GM12874 (cell line): ENCODE measurements around the gene SMYD3.

Experiments used
- CTCF ChIP-seq: IDR thresholded peaks from 2 replicates; pipeline ENCODE4 v1.5.1; 2011; ENCODE audit warnings: low read depth, mild to moderate bottlenecking, control low read depth, low read length, moderate library complexity; ENCODE audit not compliant: insufficient read depth

The SMYD3 gene

GRCh38 chr1:246301553-246302250 lies 205.4 kb downstream of the SMYD3 start:
- no peak for TF ChIP-seq CTCF

- TF ChIP-seq CTCF: no peak
Measured at GRCh38 chr1:246300626-246301549, 206.2 kb downstream of the SMYD3 start.

- TF ChIP-seq CTCF: no peak
Measured at GRCh38 chr1:246297279-246298265, 209.5 kb downstream of the SMYD3 start.

GRCh38 chr1:246295968-246296367 lies 211.1 kb downstream of the SMYD3 start:
- TF ChIP-seq CTCF: no peak

- no peak for TF ChIP-seq CTCF
Measured at GRCh38 chr1:246295340-246295739, 211.7 kb downstream of the SMYD3 start.

- TF ChIP-seq CTCF: no peak
Measured at GRCh38 chr1:246294263-246294662, 212.8 kb downstream of the SMYD3 start.
